Tongue (tissue), 2 donors: ENCODE results near the gene KLK2. TPM values are rescaled to one million over a fixed set of nuclear protein-coding genes. Genes with fewer than 3 reads are reported as not detected.
"Not testable (repeated sequence)": the region's sequence is repeated elsewhere in the genome, so short reads cannot be mapped to it uniquely, and the experiment has no call there.

Experiments used
- DNase-seq: peaks from one replicate; pipeline ENCODE4 v3.0.0-alpha.2; 2015
- total RNA-seq: library from RNA; depleted of rRNA; stranded (reverse); fragments of >200 nt; gene quantifications from one replicate; pipeline ENCODE4 v1.2.3, GENCODE V29; 2014

The KLK2 gene
- total RNA-seq, 1 donor from 2014 or later, result not detected

DNA sequence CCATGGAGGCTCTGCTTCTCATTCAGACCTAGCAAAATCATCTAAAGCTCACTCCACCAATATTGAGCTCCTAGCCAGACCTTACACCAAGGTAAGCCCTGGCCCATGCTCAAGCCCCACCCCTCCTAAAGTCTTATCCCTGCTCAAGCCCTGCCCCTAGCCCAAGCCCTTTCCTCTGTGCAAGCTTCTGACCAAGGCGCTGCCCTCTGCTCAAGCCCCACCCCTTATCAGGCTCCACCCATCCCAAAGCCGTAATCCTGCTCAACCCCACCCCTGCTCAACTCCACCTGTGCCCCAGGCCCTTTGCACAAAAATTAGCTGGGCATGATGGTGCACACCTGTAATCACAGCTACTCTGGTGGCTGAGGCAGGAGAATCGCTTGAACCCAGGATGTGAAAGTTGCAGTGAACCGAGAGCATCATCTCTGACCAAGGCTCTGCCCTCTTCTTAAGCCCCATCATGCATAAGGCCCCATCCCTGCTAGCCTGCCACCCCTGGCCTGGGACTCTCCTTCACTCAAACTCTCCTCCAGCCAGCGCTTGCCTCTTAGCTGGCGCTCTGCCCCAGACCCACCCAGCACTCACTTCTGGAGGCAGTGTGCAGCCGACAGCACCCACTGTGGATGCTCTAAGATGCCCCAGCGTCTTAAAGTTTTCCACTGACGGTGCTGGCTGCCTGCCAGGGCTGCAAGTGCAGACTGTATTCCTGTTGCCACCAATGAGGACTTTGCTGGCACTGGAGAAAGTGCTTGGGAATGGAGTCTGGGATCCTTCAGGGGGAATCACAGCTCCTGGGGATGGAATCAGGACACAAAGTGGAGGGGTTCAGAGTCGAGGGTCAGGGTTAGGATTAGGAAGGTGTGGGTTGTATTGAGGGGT is 21.5 kb downstream of the KLK2 start:
- DNase-seq, result no peak

DNA sequence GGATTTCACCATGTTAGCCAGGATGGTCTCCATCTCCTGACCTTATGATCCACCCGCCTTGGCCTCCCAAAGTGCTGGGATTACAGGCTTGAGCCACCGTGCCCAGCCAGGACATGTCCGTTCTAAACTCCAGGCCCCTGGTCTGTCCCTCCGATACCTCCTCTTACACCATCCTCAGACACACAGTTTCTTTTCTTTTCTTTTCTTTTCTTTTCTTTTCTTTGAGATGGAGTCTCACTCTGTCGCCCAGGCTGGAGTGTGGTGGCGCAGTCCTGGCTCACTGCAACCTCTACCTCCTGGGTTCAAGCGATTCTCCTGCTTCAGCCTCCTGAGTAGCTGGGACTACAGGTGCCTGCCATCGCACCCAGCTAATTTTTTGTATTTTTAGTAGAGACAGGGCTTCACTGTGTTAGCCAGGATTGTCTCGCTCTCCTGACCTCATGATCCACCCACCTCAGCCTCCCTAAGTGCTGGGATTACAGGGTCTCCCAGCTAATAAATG is 22.9 kb downstream of the KLK2 start:
- not testable (repeated sequence) for DNase-seq

DNA sequence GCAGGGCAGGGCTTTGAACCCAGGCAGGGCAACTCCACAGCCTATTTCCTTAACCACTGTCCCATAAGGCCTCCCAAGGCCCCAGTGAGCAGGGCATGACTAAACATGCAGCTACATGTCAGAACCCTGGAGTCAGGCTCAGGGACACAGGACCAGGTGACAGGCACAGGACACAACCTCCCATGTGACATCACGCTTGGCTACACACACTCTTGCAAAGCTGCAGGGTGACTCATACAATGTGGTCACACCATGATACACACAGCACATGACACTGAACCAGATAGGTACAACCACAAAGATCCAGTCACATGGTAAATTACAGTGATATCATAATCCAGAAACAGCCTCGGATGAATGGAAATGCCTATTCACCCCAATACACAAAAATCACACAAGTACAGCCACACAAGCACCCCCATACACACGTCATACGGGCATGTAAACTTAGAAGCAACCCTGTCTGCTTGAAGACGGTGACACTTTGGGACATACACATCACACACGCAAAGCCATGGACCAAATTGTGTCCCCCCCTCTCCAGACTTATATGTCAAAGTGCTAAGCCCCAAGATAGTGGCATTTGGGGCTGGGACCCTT is 23.5 kb downstream of the KLK2 start:
- DNase-seq, result no peak

DNA sequence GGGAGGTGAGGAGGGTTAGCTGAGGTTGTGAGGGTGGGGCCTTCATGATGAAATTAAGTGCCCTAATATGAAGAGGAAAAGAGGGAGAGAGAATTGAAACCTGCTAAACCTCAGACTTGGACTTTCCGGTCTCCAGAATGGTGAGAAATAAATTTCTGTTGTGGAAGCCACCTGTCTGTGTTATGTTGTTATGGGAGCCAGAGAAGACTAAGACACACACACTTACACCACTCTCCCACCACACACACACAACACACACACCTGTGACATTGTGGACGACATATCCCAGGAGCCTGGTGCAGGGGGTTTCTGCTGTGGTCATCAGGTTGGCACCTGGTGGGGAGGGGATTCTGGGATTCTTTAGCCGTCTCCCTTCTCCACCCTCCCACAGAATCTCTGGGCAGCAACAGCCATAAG is 24.0 kb downstream of the KLK2 start:
- no peak for DNase-seq

DNA sequence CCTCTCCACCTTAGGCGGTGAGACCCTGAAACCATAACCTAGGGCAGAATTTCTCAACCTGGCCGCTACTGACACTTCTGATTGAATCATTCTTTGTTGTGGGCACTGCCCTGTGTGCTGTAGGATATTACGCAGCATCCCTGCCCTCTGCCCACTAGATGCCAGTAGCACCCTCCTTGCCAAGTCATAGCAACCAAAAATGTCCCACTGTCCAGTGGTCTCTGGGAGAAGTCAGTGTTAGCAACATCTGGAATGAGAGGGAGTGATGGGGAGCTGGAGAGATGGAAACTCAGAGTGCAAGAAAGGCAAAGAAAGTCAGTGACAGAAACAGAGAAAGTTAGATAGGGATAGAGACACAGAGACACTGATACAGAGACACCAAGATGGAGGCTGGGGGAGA is 24.4 kb downstream of the KLK2 start:
- DNase-seq, result no peak

DNA sequence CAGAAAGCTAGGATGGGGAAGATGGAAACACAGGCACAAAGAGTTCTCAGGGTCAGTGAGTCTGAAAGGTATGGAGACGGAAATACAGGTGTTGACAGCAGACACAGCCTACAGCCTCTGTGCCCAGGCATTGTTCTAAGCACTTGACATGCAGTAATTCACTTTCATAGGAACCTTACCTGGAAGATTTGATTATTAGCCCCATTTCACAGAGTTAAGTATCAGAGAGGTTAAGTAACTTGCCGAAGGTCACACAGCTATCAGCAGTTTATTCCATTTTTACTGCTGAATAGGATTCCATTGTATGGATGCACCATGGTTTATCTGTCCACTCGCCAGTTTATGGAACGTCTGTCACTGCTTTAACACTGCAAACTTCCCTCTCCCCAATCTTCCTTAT is 24.8 kb downstream of the KLK2 start:
- DNase-seq, result no peak

DNA sequence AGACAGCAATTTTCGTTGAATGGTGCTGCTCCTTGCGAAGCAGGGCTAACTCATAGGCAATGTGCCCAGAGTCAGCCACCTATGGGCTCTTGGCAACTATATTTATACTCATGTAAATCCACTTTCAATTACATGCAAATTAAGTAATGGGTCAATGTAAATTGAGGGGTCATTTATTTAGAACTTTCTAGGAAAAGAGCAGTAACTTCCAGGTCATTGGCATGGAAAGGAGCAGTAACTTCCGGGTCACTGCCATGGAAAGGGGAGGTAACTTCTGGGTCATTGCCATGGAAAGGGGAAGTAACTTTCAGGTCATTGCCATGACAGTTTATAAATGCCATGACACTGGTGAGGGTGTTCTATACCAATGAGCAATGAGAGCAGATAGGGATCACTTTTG is 26.3 kb downstream of the KLK2 start:
- DNase-seq, result no peak

DNA sequence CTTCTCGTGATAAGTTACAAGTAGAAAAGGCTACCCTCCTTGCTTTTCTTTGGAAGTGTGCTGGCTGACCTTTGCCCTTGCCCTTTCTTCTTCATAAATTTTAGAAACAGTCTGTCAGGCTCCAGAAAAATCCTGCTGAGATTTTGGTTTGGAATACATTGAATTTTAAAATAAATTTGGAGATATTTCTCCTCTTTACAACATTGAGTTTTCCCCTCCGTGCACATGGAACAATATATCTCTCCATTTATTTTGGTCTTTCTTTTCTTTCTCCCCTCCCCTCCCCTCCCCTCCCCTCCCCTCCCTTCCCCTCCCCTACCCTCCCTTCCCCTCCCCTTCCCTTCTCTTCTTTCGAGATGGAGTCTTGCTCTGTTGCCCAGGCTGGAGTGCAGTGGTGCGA is 29.4 kb downstream of the KLK2 start:
- DNase-seq, result no peak

DNA sequence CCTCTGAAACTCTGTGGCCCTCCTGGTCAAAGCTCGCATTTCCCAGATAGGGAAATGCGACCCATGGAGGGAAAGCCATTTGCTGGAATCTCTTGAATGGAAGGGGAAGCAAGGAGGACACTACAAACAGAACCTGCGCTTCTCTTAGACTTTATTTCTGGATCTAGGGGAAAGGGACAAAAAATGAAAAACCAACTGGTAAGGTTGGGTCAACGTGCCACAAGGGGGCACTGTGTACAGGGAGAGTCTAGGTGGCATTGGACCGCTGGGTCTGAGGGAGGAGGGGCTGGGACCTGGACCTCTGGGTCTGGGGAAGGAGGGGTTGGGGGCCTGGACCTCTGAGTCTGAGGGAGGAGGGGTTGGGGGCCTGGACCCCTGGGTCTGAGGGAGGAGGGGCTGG is 33.0 kb downstream of the KLK2 start:
- peak; percentile 11 for DNase-seq

DNA sequence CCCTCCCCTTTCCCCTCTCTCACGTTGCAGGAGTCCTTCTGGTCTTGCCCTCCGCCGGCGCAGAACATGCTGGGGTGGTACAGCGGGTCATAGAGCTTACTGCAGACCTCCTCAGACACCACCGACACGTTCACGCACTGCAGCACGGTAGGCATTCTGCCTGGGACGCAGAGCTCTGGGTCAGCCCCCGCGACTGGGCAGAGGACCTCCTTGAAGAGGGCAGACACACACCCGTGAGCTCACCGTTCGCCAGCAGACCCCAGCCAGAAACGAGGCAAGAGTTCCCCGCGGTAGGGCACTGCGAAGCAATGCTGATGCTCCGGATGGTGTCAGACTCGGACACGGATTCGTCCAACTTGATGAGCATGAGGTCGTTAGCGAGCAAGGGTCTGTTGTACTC is 35.1 kb downstream of the KLK2 start:
- DNase-seq, result no peak

DNA sequence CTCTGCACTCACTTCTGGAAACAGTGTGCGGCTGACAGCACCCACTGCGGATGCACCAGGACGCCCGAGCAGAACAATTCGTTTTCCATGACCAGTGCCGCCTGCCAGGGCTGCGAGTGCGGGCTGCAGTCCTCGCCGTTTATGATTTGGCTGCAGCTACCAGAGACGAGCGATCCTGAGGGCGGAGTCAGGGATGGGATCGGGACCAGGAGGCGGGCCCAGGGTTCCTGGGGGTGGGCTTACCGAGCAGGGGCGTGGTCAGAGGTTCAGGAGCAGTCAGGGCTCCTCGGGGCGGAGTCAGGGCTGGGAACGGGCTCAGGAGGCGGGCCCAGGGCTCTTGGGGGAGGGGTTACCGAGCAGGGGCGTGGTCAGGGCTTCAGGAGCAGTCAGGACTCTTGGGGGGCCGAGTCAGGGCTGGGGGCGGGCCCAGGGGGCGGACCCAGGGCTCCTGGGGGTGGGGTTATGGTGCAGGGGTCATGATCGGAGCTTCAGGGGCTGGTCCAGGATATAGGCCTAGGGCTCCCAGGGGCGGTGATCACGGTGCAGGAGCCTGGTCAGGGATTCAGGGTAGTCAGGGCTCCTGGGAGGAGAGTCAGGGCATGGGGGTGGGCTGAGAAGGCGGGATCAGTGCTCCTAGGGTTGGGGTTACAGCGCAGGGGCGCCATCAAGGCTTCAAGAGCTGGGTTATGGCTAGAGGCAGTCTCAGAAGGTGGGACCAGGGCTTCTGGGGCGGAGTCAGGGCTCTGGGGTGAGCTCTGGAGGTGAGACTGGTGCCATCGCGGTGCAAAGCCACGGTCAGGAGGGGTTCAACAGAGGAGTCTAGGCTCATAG is 36.2 kb downstream of the KLK2 start:
- peak; percentile 20 for DNase-seq

DNA sequence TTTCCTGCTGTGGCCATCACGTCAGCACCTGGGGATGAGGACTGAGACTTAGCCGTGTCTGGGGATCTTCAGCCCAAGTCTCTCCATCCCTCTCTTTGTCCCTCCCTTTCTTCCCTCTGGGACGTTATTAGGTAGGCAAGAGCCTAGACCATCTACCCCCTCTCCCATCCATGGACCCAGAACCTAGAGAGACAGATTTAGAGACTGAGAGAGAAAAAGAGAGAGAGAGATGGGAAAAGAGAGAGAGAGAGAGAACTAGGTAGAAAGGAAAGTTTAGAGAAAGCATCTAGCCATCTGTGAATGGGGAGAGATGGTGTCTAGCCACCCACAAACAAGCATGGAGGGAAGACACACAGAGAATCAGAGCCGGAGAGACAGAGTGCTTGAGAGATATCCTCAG is 37.5 kb downstream of the KLK2 start:
- no peak for DNase-seq

DNA sequence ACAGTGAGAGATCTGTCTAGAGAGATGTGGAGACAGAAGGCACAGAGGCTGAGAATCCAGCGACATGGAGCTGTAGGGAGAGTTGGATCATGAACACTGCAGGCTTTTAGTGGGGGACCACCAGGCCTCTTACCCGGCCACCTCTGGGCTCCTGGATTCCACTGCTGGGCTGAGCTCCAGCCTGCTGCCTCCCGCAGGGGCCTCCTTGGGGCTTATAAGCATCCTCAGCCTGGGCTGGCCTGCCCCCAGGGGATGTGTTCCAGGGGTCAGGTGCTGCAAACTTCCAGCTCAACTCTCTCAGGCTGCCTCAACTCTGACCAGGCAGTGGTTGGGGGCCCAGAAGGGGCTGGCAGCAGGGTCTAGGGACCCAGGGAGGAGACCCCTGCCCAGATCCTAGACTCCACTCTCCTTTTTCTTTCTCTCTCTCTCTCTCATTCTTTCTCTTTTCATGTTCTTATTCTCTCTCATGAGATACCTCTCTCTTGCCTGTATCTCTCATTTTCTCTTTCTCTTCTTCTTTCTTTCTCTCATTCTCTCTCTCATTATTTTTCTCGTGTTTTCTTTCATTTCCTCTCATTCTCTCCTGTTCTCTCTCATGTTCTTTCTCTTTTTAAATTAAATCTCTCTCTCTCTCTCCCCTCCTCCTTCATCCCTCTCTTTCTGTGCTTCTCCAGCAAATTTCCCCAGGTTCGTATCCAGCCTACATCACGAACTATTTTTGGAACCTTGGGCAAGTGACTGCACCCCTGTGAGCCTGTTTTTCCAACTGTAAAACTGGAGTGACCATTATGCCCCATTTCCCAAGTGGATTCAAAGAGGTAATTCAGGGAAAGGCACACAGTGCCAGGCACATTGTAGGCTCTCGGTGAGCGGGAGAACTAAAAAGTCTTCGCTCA is 38.2 kb downstream of the KLK2 start, which contains the start of gene KLK4:
Gene KLK4 (minus strand): TSS at position 190 of the 896 bp plus-strand sequence. CDS start 657 bp downstream, outside the sequence.
- no peak for DNase-seq

DNA sequence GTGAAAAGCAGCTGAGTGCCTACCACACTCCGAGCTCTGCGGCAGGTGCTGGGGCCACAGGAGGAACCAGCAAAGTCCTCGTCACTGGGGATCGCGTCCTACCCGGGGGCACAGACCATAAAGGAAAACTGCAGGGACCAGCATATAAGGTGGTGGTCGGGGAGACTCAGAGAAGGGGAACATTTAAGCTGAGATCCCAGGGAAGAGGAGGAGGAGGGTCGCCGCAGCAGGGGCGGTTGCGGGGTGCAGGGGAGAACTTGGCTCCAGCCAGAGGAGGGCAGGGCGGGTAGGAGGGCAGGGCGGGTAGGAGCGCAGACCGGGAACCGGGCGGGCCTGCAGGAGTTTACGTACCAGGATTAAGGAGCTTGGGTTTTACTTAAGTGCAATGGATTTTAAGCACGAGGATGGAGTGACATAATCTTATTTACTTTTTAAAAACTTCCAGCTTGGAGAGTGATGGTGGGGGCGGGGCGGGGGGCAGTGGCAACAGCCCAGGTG is 38.9 kb downstream of the KLK2 start:
- DNase-seq, result no peak

DNA sequence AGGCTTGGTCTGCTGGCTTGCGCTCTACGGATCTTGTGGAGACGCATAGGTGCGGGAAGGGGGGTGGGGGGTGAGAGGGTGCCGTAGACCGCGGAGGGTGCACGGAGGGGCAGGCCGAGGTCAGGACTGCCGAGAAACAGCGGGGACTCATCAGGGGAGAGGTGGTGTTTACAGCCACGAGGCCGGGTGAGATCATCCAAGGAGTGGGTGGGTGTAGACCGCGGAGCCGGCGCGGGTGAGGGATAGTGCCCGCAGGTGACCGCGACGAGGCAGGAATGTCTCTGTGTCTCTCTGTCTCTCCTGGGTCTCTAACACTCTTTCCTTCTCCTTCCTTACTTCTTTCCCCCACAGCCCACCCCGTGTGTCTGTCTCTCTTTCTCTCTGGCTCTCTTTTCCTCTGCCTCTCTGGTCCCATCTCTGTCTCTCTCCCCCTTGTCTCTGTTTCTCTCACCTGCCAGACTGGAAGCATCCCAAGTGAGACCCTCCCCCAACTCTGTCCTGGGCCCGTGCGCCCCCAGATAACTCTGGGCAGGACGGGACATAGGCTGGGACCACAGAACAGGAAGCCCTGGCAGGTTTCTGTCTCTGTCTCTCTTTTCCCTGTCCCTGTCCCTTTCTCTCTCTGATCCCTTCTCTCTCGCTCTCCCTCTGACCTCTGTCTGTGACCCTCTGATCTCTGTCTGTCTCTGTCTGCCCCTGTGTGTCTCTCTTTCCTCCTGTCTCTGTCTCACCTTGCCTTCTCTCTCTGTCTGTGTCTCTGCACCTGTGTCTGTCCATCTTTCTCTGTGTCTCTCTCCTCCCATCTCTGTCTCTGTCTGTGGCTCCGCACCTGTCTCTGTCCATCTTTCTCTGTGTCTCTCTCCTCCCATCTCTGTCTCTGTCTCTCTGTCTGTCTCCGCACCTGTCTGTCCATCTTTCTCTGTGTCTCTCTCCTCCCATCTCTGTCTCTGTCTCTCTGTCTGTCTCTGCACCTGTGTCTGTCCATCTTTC is 39.8 kb downstream of the KLK2 start:
- DNase-seq, result no peak

DNA sequence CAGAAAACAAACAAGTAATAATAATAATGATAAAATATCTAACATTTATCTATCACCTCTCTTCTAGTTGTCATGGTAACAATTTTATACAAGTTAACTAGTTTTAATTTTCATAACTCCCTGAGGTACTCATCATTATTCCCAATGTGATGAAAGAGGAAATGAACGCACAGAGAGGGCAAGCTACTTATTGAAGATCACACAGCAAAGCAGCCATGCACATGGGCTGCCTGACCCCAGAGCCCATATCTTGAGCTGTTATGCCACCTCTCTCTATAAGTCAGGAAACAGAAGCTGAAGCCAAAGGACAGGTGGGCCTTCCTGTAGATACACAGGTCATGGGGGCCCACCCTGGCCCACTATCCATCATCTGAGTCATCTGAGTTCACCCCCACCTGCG is 42.8 kb downstream of the KLK2 start:
- no peak for DNase-seq

DNA sequence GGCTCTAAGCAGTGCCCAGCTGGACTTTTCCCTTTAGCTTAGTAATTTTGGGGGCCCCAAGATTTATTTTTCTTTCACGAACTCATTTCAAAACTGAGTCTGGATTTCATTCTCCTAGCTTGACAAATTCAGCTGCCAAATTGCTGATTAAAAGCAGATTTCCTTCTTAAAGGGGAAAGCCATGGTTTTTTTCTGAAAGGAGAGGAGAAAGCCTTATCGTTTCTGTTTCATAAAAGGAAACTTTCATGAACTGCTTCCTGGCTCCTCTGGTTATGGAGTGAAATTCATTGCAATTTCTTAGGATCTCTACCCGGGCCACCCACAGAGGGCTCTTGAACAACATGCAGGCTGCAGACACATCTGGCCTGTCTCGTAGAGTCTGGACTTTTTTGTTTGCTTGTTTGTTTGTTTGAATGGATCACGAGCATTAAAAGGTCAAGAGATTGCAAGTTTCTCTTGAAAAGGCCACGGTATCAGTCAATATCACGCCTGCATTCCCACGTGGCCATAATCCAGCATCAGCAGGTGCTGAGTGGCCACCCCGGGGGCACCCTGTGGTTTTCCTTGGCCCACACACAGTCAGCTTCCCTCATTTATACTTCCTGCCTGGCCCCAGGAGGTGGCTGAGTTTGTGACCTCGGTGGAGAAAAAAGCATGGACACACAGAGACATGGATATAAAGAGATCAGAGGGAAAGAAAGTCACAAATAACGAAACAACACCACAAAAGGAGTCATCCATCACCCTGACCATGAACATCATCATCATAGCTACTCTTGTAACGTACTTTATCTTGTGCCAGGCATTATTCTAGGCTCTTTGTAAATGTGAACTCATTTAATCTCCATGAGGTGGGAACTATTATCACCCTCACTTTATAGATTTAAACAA is 48.4 kb downstream of the KLK2 start:
- DNase-seq, result peak; percentile 74

DNA sequence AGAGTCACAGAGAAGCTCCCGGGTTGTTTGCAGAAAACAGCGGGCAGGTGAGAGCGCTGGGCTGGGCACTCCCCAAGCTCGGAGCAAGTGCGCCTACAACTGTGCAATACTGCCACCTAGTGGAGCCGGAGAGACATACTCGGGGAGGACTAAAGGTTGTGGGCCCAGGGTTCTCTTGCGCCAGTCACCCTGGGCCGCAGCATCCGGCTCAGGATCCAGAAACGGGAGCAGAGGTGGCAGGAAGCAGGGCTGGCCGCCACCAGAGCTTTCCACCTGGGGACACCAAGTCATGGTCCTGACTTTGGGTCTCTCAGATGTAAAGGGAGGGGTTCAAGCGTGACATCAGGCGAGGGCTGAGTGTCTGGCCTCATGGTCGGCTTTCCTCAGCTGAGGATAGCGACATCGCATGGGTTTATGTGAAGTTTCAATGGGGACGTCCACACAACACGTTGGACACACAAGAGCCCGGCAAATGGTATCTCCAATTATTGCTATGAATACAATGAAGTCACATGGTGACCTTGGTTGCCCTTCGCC is 49.1 kb downstream of the KLK2 start:
- DNase-seq, result peak; percentile 92

DNA sequence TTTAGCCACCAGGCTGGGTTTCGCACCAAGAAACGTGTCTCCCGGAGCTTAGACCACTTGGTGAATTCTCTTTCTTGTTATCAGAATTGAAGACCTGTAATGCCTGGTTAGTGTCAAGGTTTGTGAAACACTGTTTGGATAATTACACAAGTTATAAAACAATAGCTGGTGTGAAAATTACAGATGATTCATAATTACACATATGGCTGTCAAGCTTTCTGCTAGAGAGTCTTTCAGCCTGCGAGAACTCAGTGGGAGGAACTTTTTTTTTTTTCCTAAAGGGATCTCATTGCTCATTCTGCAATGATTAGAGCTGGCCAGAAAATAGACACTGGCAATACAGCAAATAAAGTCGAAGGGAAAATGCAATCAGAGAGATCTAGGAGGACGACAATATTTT is 51.3 kb downstream of the KLK2 start:
- no peak for DNase-seq
